ENCODE measurements around the gene POLR3E.

DNA sequence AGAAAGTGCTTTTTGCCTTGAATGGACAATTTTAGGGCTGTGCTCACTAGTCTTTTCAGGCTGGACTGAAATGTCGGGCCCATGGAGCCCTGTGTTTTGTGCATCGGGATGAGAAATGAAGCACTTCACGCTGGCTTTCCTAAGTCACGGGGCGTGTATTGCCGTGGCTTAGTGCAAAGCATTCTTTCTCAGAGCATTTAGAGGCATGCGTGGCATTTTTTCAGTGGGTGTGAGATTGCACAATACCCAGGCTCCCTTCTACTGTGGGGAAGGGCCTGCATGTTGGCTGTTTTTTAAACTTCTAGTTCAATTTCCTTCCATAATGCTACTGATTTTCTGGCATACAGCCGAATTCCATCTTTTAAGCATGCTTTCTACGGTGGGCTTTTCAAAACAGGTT lies 12.6 kb upstream of the POLR3E start:
- TF ChIP-seq, protein P1, sequence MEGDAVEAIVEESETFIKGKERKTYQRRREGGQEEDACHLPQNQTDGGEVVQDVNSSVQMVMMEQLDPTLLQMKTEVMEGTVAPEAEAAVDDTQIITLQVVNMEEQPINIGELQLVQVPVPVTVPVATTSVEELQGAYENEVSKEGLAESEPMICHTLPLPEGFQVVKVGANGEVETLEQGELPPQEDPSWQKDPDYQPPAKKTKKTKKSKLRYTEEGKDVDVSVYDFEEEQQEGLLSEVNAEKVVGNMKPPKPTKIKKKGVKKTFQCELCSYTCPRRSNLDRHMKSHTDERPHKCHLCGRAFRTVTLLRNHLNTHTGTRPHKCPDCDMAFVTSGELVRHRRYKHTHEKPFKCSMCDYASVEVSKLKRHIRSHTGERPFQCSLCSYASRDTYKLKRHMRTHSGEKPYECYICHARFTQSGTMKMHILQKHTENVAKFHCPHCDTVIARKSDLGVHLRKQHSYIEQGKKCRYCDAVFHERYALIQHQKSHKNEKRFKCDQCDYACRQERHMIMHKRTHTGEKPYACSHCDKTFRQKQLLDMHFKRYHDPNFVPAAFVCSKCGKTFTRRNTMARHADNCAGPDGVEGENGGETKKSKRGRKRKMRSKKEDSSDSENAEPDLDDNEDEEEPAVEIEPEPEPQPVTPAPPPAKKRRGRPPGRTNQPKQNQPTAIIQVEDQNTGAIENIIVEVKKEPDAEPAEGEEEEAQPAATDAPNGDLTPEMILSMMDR (IDR thresholded peaks at IDR 0.05; ENCODE audit: poor library complexity) = no peak
- no peak for TF ChIP-seq EZH2phosphoT487 (IDR thresholded peaks at IDR 0.05; ENCODE audit: low read depth, severe bottlenecking, unreplicated experiment)
